GM21423 (cell line): ENCODE data around the gene SBDS.
"Not testable (repeated sequence)": the region's sequence is repeated elsewhere in the genome, so short reads cannot be mapped to it uniquely, and the experiment has no call there.

Source experiments
- ATAC-seq: cut with Tn5 transposase; IDR thresholded peaks from one replicate; pipeline ENCODE4 v1.9.1; 2021; ENCODE audit warnings: mild to moderate bottlenecking, moderate library complexity; ENCODE audit not compliant: unreplicated experiment

The SBDS gene

DNA sequence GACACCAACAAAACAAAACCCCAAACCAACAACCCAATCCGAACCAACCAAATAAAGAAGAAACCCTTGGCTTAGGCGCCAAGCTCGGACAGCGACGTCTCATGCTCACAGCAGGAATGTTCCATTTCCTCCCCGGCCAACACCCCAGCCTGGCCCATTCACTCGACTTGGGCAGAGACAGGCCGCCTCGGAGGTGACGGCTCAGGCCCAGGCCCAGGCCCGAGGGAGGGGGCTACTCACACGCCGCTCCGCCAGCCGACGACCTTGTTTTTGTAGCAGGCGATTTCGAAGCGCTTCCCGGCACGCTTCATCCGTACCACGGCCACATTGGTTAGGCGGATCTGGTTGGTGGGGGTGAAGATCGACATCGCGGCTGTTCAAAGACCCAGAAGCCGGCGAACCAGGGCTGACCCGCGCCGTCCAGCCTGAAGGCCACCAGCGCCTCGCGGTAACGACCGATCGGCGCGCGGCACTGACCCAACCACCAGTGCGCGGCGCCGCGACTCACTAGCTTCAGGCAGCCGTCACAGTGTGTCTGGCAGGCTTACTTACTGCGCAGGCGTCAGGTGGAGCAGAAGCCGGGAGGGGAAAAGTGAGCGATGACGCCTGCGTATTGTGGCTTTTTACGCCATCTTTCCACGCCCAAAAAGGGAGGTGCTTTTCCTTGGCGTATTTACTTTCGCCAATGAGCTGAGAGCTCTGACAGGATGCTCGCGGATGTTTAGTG is at the start of gene SBDS:
Gene SBDS (minus strand): TSS at position 537 of the 727 bp plus-strand sequence. CDS start 169 bp downstream, at position 368.
- ATAC-seq: peak; percentile 62

GRCh38 chr7:67043559-67043930 is 48.2 kb upstream of the SBDS start:
- not testable (repeated sequence) for ATAC-seq

GRCh38 chr7:67042781-67043558 is 47.6 kb upstream of the SBDS start:
- not testable (repeated sequence) for ATAC-seq

DNA sequence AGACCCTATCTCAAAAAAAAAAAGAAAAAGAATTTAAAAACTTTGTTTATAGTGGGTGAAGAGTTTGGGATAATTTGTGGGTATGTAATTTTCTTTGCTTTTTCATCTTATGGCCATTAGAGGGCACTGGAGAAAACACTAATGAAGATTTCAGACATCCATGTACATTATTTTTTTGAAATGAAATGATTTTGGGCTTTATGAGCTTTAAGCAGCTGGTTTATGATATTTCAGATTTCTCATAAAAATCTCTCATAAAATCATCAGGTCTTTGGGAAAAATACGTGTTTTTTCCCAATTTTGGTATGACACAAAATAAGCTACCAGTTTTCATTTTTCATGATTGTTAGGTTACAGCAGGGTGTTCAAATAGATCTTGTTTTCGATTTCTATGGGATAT is 45.4 kb upstream of the SBDS start:
- not testable (repeated sequence) for ATAC-seq

DNA sequence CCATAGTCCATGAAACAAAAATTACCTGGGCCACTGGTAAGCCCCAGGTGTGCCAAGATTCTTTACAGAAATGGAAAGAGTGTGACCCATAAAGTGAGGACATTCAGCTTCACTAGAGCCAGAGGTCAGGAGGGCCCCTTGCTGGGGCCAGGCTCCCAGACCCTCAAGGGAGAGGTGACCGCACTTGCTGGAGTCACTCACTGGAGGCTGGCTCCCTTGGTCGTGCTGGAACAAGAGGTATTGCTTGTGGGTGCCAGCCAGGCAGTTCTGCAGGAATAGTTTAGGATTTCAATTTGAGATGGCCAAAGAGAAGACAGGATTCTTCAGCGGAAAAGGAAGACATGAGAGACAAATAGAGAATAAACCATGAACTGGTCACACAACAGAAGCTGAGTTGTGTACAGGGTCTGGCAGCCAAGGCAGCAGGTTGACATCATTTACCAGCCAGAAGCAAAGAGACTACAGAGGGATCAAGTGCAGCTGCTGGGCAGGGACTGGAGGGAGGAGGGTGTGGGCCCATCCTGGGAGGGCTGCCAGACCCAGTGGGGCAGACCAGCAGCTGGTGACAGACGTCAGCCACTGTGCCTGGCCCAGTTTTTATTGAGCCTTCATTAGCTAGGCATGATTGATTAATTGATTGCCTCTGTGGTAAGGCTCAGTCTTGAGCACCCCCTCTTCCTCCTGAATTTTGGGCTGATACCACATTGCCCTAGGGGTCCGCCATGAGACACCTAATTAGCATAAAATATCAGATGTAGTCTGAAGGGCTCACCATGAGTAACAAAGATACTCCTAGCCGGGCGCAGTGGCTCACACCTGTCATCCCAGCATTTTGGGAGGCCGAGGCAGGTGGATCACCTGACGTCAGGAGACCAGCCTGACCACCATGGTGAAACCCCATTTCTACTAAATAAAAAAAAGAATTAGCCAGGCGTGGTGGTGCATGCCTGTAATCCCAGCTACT is 41.3 kb upstream of the SBDS start:
- ATAC-seq: not testable (repeated sequence)

GRCh38 chr7:67033251-67033650 is 37.9 kb upstream of the SBDS start:
- no peak for ATAC-seq

DNA sequence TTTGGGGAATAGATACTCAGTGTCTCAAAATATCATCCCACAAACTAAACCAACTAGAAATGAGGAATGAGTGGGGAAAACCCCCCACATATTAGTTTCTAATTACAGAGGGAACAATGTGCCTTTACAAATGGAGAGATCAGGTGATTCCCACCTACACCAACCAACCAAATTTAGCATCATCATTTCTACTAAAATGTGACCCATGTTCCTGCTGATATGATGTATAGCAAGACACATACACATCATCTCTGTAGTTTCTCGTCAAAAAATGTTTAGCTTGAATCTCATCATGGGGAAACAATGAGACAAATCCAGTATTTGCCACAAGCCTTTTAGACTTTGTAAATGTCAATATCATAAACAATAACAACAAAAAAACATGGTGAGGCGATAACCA is 36.3 kb upstream of the SBDS start:
- not testable (repeated sequence) for ATAC-seq

GRCh38 chr7:67025459-67025858 is 30.1 kb upstream of the SBDS start:
- ATAC-seq: not testable (repeated sequence)

- ATAC-seq: no peak
These were observed 27.1 kb upstream of the SBDS start for GRCh38 chr7:67022511-67022910.

GRCh38 chr7:67021260-67021659 is 25.9 kb upstream of the SBDS start:
- ATAC-seq: no peak

- ATAC-seq: no peak
These were observed 24.4 kb upstream of the SBDS start for GRCh38 chr7:67019562-67020390.

DNA sequence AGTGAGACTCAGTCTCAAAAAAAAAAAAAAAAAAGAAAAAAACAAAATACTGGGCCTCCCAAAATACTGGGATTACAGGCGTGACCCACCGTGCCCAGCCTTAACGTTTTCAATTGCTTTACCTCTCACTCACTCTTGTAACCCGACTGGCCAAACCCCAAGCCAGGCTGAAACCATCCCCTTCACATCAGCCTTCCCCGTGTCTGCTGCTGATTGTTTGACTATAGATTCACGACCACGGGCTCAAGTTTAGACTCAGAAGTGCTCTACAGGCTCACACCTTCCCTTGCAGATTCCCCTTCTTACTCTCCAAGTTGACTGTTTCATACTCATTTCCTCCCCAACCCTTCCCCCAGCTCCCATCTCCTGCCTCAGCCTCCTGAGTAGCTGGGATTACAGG is 23.6 kb upstream of the SBDS start:
- no peak for ATAC-seq

- ATAC-seq: not testable (repeated sequence)
These were observed 22.6 kb upstream of the SBDS start for GRCh38 chr7:67017971-67018370.

GRCh38 chr7:67014076-67014622 is 18.8 kb upstream of the SBDS start:
- not testable (repeated sequence) for ATAC-seq

DNA sequence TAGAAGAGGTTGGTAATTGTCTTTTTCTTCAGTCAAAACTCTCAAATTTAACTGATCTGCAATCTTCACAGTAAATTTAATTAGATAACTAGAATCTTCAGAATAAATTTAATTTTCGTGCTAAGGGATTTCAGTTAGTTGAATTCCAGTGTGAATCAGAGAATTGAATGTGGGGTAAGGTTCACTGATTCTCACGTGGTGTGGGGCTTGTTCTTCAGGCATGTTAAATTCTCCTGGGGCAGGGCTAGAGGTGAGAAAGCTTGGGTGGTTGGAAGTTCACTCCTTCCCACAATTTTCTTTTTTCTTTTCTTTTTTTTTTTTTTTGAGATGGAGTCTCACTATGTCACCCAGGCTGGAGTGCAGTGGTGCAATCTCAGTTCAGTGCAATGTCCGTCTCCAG is 14.3 kb upstream of the SBDS start:
- ATAC-seq: not testable (repeated sequence)

DNA sequence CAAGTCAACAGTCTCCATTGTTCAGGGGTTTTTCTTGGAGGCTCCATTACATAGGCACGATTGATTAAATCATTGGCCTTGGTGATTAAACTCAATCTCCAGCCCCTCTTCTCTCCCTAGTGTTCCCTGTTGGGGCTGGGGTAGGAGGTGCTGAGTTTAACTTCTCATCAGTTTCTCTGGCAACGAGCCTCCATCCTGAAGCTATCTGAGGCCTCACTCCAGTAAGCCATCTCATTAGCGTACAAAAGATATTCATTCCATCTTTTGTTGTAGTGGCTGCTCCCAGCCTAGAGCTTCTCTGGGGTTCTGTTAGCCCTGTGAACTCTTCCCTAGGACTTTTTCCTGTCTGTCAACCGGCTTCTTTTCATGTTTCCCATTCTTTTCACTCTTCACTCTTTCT is 12.9 kb upstream of the SBDS start:
- ATAC-seq: no peak

- no peak for ATAC-seq
These were observed 11.6 kb upstream of the SBDS start for GRCh38 chr7:67006965-67007364.

GRCh38 chr7:67004145-67004544 is 8.8 kb upstream of the SBDS start:
- not testable (repeated sequence) for ATAC-seq

- ATAC-seq: not testable (repeated sequence)
These were observed 5.3 kb upstream of the SBDS start for GRCh38 chr7:67000601-67001258.
